Adrenal gland (tissue), 5 donors: Measurements from ENCODE around the gene SUN1.
"Not testable (repeated sequence)": the region's sequence is repeated elsewhere in the genome, so short reads cannot be mapped to it uniquely, and the experiment has no call there.

Source experiments
- CTCF ChIP-seq, 6 experiments: fragments of 450-650 bp in 4 of 6; fragments of 200-600 bp in 2 of 6; sonication (generic) in 1 of 6; IDR thresholded peaks; 1 replicate in 5 of 6; 2 replicates in 1 of 6; pipeline versions ENCODE4 v1.5.1 to v1.8.0; 2016 to 2021; ENCODE audit warnings: antibody characterized with exemption in 6 of 6, mild to moderate bottlenecking in 2 of 6, moderate library complexity in 1 of 6
- POLR2A ChIP-seq, 2 donors: fragments of 450-650 bp; IDR thresholded peaks; one replicate each; pipeline ENCODE4 v1.6.1; 2017; ENCODE audit warnings: antibody characterized with exemption in 2 of 2, mild to moderate bottlenecking in 2 of 2, moderate library complexity in 1 of 2
- donor health status: DM: no; HTN: no; CAD: no.

DNA sequence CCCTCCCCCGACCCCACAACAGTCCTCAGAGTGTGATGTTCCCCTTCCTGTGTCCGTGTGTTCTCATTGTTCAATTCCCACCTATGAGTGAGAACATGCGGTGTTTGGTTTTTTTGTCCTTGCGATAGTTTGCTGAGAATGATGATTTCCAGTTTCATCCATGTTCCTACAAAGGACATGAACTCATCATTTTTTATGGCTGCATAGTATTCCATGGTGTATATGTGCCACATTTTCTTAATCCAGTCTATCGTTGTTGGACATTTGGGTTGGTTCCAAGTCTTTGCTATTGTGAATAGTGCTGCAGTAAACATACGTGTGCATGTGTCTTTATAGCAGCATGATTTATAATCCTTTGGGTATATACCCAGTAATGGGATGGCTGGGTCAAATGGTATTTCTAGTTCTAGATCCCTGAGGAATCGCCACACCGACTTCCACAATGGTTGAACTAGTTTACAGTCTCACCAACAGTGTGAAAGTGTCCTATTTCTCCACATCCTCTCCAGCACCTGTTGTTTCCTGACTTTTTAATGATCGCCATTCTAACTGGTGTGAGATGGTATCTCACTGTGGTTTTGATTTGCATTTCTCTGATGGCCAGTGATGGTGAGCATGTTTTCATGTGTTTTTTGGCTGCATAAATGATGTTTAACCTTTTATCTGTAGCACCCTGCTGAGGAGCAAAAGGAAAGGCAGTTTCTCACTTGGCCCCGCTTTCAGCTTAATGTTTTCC, 35.7 kb upstream of the SUN1 start:
- TF ChIP-seq POLR2A, CTCF (IDR thresholded peaks at IDR 0.05): not testable (repeated sequence)
